DMS53 treated with DMSO at 0.1 percent for 48 hours (cell line): Measurements from ENCODE around the gene NIPAL4.
"Not testable (repeated sequence)": the region's sequence is repeated elsewhere in the genome, so short reads cannot be mapped to it uniquely, and the experiment has no call there.

ENCODE experiments used
- DNase-seq: peaks from one replicate; lab custom pipeline; 2025; ENCODE audit not compliant: unreplicated experiment; lab: John Stamatoyannopoulos, UW

NIPAL4 gene

GRCh38 chr5:157463081-157463480, 3.1 kb downstream of the NIPAL4 start:
- no peak for DNase-seq

GRCh38 chr5:157463621-157464518, 3.9 kb downstream of the NIPAL4 start:
- DNase-seq = no peak

GRCh38 chr5:157464519-157465171, 4.6 kb downstream of the NIPAL4 start:
- DNase-seq = no peak

- no peak for DNase-seq
Measured at GRCh38 chr5:157468293-157468965, 8.4 kb downstream of the NIPAL4 start.

- no peak for DNase-seq
Measured at GRCh38 chr5:157469073-157469472, 9.1 kb downstream of the NIPAL4 start.

GRCh38 chr5:157469687-157470086, 9.7 kb downstream of the NIPAL4 start:
- no peak for DNase-seq

GRCh38 chr5:157470631-157471030, 10.6 kb downstream of the NIPAL4 start:
- no peak for DNase-seq

GRCh38 chr5:157471709-157472108, 11.7 kb downstream of the NIPAL4 start:
- no peak for DNase-seq

GRCh38 chr5:157473383-157474320, 13.6 kb downstream of the NIPAL4 start:
- no peak for DNase-seq

GRCh38 chr5:157475432-157475831, 15.4 kb downstream of the NIPAL4 start:
- no peak for DNase-seq

- DNase-seq = peak; percentile 66
Measured at GRCh38 chr5:157476702-157477408, 16.8 kb downstream of the NIPAL4 start.

GRCh38 chr5:157477814-157478494, 17.9 kb downstream of the NIPAL4 start:
- DNase-seq = no peak

- no peak for DNase-seq
Measured at GRCh38 chr5:157478726-157479125, 18.7 kb downstream of the NIPAL4 start.

- DNase-seq = no peak
Measured at GRCh38 chr5:157479166-157479565, 19.2 kb downstream of the NIPAL4 start.

- DNase-seq = no peak
Measured at GRCh38 chr5:157479612-157480510, 19.8 kb downstream of the NIPAL4 start.

GRCh38 chr5:157481265-157481664, 21.3 kb downstream of the NIPAL4 start:
- no peak for DNase-seq

- DNase-seq = no peak
Measured at GRCh38 chr5:157481666-157482065, 21.7 kb downstream of the NIPAL4 start.

GRCh38 chr5:157482702-157483101, 22.7 kb downstream of the NIPAL4 start:
- not testable (repeated sequence) for DNase-seq
